B cell (primary cell): Measurements from ENCODE around the gene CCNL1. TPM values are rescaled to one million over a fixed set of nuclear protein-coding genes. Genes with fewer than 3 reads are reported as not detected.

Source experiments
- ATAC-seq: fragments of 200-7000 bp; cut with Tn5 transposase; one replicate; pipeline ENCODE4 v1.10.0; 2021; ENCODE audit warnings: low read depth, mild to moderate bottlenecking, moderate number of reproducible peaks, moderate library complexity
- CTCF ChIA-PET: fragments of 350-600 bp; sonication (Branson Sonifier 250); formaldehyde crosslinking; loops from one replicate; lab custom pipeline; 2021; ENCODE audit warnings: antibody characterized with exemption, inconsistent platforms; lab: Charles Lee
- POLR2A ChIA-PET: fragments of 350-600 bp; sonication (Branson Sonifier 250); formaldehyde crosslinking; loops from one replicate; lab custom pipeline; 2021; ENCODE audit warnings: antibody characterized with exemption; lab: Charles Lee
- DNase-seq: peaks from one replicate; pipeline ENCODE4 v3.0.0; 2013
- H2AFZ ChIP-seq: 2 replicates; pipeline ENCODE4 v1.6.1; 2012; ENCODE audit warnings: mild to moderate bottlenecking, low read depth, low read length; ENCODE audit not compliant: insufficient read depth, poor library complexity, severe bottlenecking
- H3K27ac ChIP-seq, 2 donors: 1 replicate in 1 of 2; 2 replicates in 1 of 2; pipeline ENCODE4 v1.5.1; 2012 to 2013; ENCODE audit warnings: low read length in 2 of 2, mild to moderate bottlenecking in 2 of 2, moderate library complexity in 1 of 2
- H3K27me3 ChIP-seq, 4 experiments: fragments of 200-600 bp in 1 of 4; sonication (generic) in 1 of 4; replicated peaks in 1 of 4; 1 replicate in 2 of 4; 2 replicates in 2 of 4; pipeline versions ENCODE4 v1.6.1 to v1.7.0; 2013 to 2016; ENCODE audit warnings: low read length in 3 of 4, mild to moderate bottlenecking in 2 of 4, mixed read lengths in 1 of 4, moderate library complexity in 1 of 4; ENCODE audit not compliant: insufficient read depth in 4 of 4, control insufficient read depth in 3 of 4; ENCODE audit errors: control extremely low read depth in 1 of 4
- H3K36me3 ChIP-seq, 2 experiments: replicated peaks in 1 of 2; 1 replicate in 1 of 2; 2 replicates in 1 of 2; pipeline versions ENCODE4 v1.6.1 to v1.7.1; 2013; ENCODE audit warnings: low read length in 1 of 2; ENCODE audit not compliant: insufficient read depth in 2 of 2, control insufficient read depth in 1 of 2; ENCODE audit errors: control extremely low read depth in 1 of 2, extremely low read depth in 1 of 2
- H3K4me1 ChIP-seq, 2 donors: fragments of 200-600 bp in 1 of 2; sonication (generic) in 1 of 2; 1 replicate in 1 of 2; 2 replicates in 1 of 2; pipeline versions ENCODE4 v1.5.1 to v1.6.1; 2013 to 2017; ENCODE audit warnings: low read length in 2 of 2; ENCODE audit not compliant: control insufficient read depth in 2 of 2, insufficient read depth in 2 of 2
- H3K4me2 ChIP-seq: replicated peaks from 2 replicates; pipeline ENCODE3; 2012; ENCODE audit warnings: mild to moderate bottlenecking, low read depth, low read length; ENCODE audit not compliant: poor library complexity, severe bottlenecking
- H3K4me3 ChIP-seq, 5 experiments: fragments of 200-600 bp in 1 of 5; sonication (generic) in 1 of 5; 1 replicate in 3 of 5; 2 replicates in 2 of 5; pipeline versions ENCODE4 v1.5.1 to v1.7.0; 2011 to 2016; ENCODE audit warnings: low read length in 4 of 5, mild to moderate bottlenecking in 4 of 5, low read depth in 2 of 5, control low read depth in 1 of 5, moderate library complexity in 1 of 5; ENCODE audit not compliant: insufficient read depth in 1 of 5; ENCODE audit errors: control extremely low read depth in 1 of 5, extremely low read depth in 1 of 5
- H3K79me2 ChIP-seq: fragments of 200-600 bp; sonication (generic); one replicate; pipeline ENCODE4 v1.6.0; 2016; ENCODE audit warnings: low read length; ENCODE audit not compliant: control insufficient read depth, insufficient read depth
- H3K9ac ChIP-seq: fragments of 200-600 bp; sonication (generic); 2 replicates; pipeline ENCODE4 v1.6.1; 2017; ENCODE audit warnings: mild to moderate bottlenecking, low read length, moderate library complexity
- H3K9me3 ChIP-seq, 3 donors: one replicate each; pipeline versions ENCODE4 v1.6.1 to v1.7.1; 2013; ENCODE audit warnings: low read length in 2 of 3; ENCODE audit not compliant: control insufficient read depth in 2 of 3, insufficient read depth in 1 of 3; ENCODE audit errors: control extremely low read depth in 1 of 3
- H4K20me1 ChIP-seq: 2 replicates; pipeline ENCODE4 v1.6.0; 2012; ENCODE audit warnings: mild to moderate bottlenecking, low read length; ENCODE audit not compliant: insufficient read depth, control insufficient read depth, poor library complexity, severe bottlenecking
- H3K27ac Mint-ChIP-seq: one replicate; pipeline ENCODE4 v1.8.0; 2021; ENCODE audit warnings: mixed read lengths
- H3K27me3 Mint-ChIP-seq: one replicate; pipeline ENCODE4 v1.8.0; 2021; ENCODE audit warnings: mixed read lengths
- H3K4me1 Mint-ChIP-seq: one replicate; pipeline ENCODE4 v1.8.0; 2021; ENCODE audit warnings: mixed read lengths
- H3K4me3 Mint-ChIP-seq: one replicate; pipeline ENCODE4 v1.8.0; 2021; ENCODE audit warnings: mixed read lengths
- H3K9me3 Mint-ChIP-seq: one replicate; pipeline ENCODE4 v1.8.0; 2022; ENCODE audit warnings: mixed read lengths; ENCODE audit not compliant: insufficient read depth
- CTCF ChIP-seq: fragments of 200-600 bp; IDR thresholded peaks from one replicate; pipeline ENCODE4 v1.8.0; 2022; ENCODE audit warnings: antibody characterized with exemption, mild to moderate bottlenecking
- EZH2 ChIP-seq: IDR thresholded peaks from 2 replicates; pipeline ENCODE4 v1.6.1; 2012; ENCODE audit warnings: borderline replicate concordance, low read depth, mild to moderate bottlenecking, moderate library complexity, low read length; ENCODE audit not compliant: insufficient read depth, poor library complexity, severe bottlenecking
- WGBS: methylation state at CpG from one replicate; pipeline ENCODE4 v1.1.5; 2013; ENCODE audit warnings: missing lambda C conversion rate; ENCODE audit not compliant: insufficient coverage; 5-methylcytosine and 5-hydroxymethylcytosine counted together
- intact Hi-C: fragments of 100-400 bp; cut with micrococcal nuclease; formaldehyde crosslinking; loops from one replicate; pipeline ENCODE4 v1.10.0; 2022
- polyA minus RNA-seq: library from RNA; depleted of rRNA, polyadenylated mRNA; stranded (reverse); fragments of >200 nt; gene quantifications from 2 replicates; pipeline ENCODE4 v1.2.3, GENCODE V29; 2012
- polyA plus RNA-seq: library from polyadenylated mRNA; depleted of rRNA; stranded (reverse); fragments of >200 nt; gene quantifications from 2 replicates; pipeline ENCODE4 v1.2.3, GENCODE V29; 2012
- total RNA-seq, 2 donors: library from RNA; stranded (reverse); fragments of 120-200 nt in 1 of 2; gene quantifications; 1 replicate in 1 of 2; 2 replicates in 1 of 2; pipeline versions ENCODE4 v1.2.3 to v1.2.4, GENCODE V29; 2013 to 2022

Gene CCNL1
- total RNA-seq (309 and 322 TPM in 2 replicates), polyA plus RNA-seq (655 and 1,394 TPM in 2 replicates), polyA minus RNA-seq (2,866 and 3,406 TPM in 2 replicates)
- 590 TPM for total RNA-seq (2013)

- Mint-ChIP-seq H3K4me3 (peak within 1 kb of the TSS; percentile 99), H3K9me3 (no peaks in the 10 kb centered on the region), H3K27ac (peak within 1 kb of the TSS; percentile 100), H3K4me1 (peaks cover 51% of the 10 kb centered on the region), H3K27me3 (no peaks in the 10 kb centered on the region)
- Histone ChIP-seq H3K4me2 (peak within 1 kb of the TSS; percentile 82), H3K9ac (peak within 1 kb of the TSS; percentile 98), H2AFZ (peak within 1 kb of the TSS; percentile 60), H3K9me3 (no peaks in the 10 kb centered on the region), H3K79me2 (peaks cover 58% of the 10 kb centered on the region), H4K20me1 (peaks cover 50% of the 10 kb centered on the region), H3K27me3 (no peaks in the 10 kb centered on the region), H3K4me1 (peaks cover 46 to 48% of the 10 kb centered on the region in 2 donors), H3K36me3 (peaks cover 19 to 40% of the 10 kb centered on the region in 2 experiments), H3K27ac (peak within 1 kb of the TSS; percentile 99 to 100), H3K4me3 (peak within 1 kb of the TSS; percentile 78 to 100 (median 95))
- ATAC-seq (peak; percentile 81), DNase-seq (peak; percentile 99)
- POLR2A ChIA-PET, result interaction anchor here (0.6 to 6.0 kb wide), 12 partner anchors 11 to 1290 kb away, joined by 3 to 168 read pairs (median 4); partner anchors contain the start of genes GMPS and TIPARP
- CTCF ChIA-PET, result interaction anchor here (0.7 to 3.3 kb wide), 10 partner anchors 9 to 1484 kb away, joined by 3 to 54 read pairs (median 4); partner anchors contain the start of genes GFM1 and SSR3
- TF ChIP-seq CTCF (no peak), EZH2 (no peak)
- WGBS, result under 1% methylated on average over 88 of the region's 88 CpGs
- intact Hi-C loops, result loop anchor here (1.0 to 5.0 kb wide), 11 partner anchors 15 to 1482 kb away; partner anchors contain the start of genes GFM1, GMPS, RSRC1 and SLC33A1
These were observed at the start of gene CCNL1 for GRCh38 chr3:157159762-157160657. Gene CCNL1, minus strand, starts transcription at chr3:157160147. Its CDS starts 53 bp downstream, at chr3:157160094.
